Body of pancreas (tissue), 4 donors: Measurements from ENCODE around the gene CNTNAP1. TPM values are rescaled to one million over a fixed set of nuclear protein-coding genes. Genes with fewer than 3 reads are reported as not detected.

Experiments used
- ATAC-seq: fragments of 150-250 bp; one replicate; pipeline ENCODE4 v1.9.1; 2016
- DNase-seq, 4 donors: peaks; one replicate each; pipeline ENCODE4 v3.0.0-alpha.2; 2019
- H3K27ac ChIP-seq, 4 donors: fragments of 200-600 bp; sonication (generic); 1 replicate in 3 of 4; 2 replicates in 1 of 4; pipeline versions ENCODE4 v1.5.1 to v1.6.1; 2016 to 2019; ENCODE audit warnings: mild to moderate bottlenecking in 1 of 4, mixed read lengths in 1 of 4, moderate library complexity in 1 of 4
- H3K27me3 ChIP-seq, 2 donors: fragments of 200-600 bp; sonication (generic); one replicate each; pipeline ENCODE4 v1.6.0; 2016; ENCODE audit warnings: mild to moderate bottlenecking in 1 of 2
- H3K36me3 ChIP-seq, 2 donors: fragments of 200-600 bp; sonication (generic); replicated peaks in 1 of 2; 2 replicates each; pipeline ENCODE4 v1.5.1; 2016; ENCODE audit warnings: low read depth in 2 of 2; ENCODE audit not compliant: insufficient read depth in 1 of 2
- H3K4me1 ChIP-seq: fragments of 200-600 bp; sonication (generic); one replicate; pipeline ENCODE4 v1.6.0; 2016
- H3K4me3 ChIP-seq, 2 donors: fragments of 200-600 bp; sonication (generic); 1 replicate in 1 of 2; 2 replicates in 1 of 2; pipeline ENCODE4 v1.5.1; 2016 to 2019
- H3K9me3 ChIP-seq, 3 donors: fragments of 200-600 bp; sonication (generic); 1 replicate in 2 of 3; 2 replicates in 1 of 3; pipeline ENCODE4 v1.5.1; 2016
- CTCF ChIP-seq, 7 experiments: fragments of 450-650 bp in 4 of 7; fragments of 200-600 bp in 3 of 7; sonication (generic) in 3 of 7; IDR thresholded peaks; one replicate each; pipeline ENCODE4 v1.5.1; 2016 to 2019; ENCODE audit warnings: antibody characterized with exemption in 7 of 7
- POLR2A ChIP-seq, 3 donors: fragments of 450-650 bp; IDR thresholded peaks; one replicate each; pipeline ENCODE4 v1.6.1; 2016; ENCODE audit warnings: antibody characterized with exemption in 3 of 3, mild to moderate bottlenecking in 2 of 3
- WGBS, 2 donors: methylation state at CpG; one replicate each; pipeline ENCODE4 v1.1.5; 2017; 5-methylcytosine and 5-hydroxymethylcytosine counted together
- intact Hi-C: fragments of 100-400 bp; cut with DNase I; formaldehyde crosslinking; loops from one replicate; pipeline ENCODE4 v1.15.1; 2023
- total RNA-seq, 2 donors: library from RNA; depleted of rRNA; stranded (reverse); fragments of >200 nt; gene quantifications; one replicate each; pipeline ENCODE4 v1.1.0, GENCODE V29; 2016

Gene CNTNAP1
- total RNA-seq, 2 donors from 2014 or later, result 4.9 to 6.7 TPM

GRCh38 chr17:42673885-42674754 is 8.2 kb upstream of the CNTNAP1 start:
- Histone ChIP-seq H3K27me3 (no peaks in the 10 kb centered on the region), H3K27ac (peak overlapping the region; percentile 91 to 97 (median 93)), H3K36me3 (peaks cover 7 to 13% of the 10 kb centered on the region in 2 donors), H3K9me3 (no peaks in the 10 kb centered on the region), H3K4me1 (peaks cover 66% of the 10 kb centered on the region), H3K4me3 (peak overlapping the region; percentile 23 to 98)
- ATAC-seq, result no peak
- 35 to 46% methylated on average over 11 to 32 of the region's 32 CpGs for WGBS, 2 donors
- TF ChIP-seq POLR2A (IDR thresholded peaks at IDR 0.05) (no peak), CTCF (IDR thresholded peaks at IDR 0.05) (peak in 4 of 7 experiments; percentile 14 to 29 (median 21))
- DNase-seq, result peak in 3 of 4 donors; percentile 53 to 62 (median 54)
- intact Hi-C loops, result loop anchor here (5.0 kb wide), 1 partner anchor 62 kb away; no protein-coding TSS in a partner anchor

- H3K4me1 ChIP-seq, result peaks cover 66% of the 10 kb centered on the region
- H3K27me3 ChIP-seq, result no peaks in the 10 kb centered on the region
- peak overlapping the region; percentile 97 to 98 for H3K4me3 ChIP-seq
- peaks cover 7 to 9% of the 10 kb centered on the region in 2 donors for H3K36me3 ChIP-seq
- DNase-seq, result peak; percentile 75 to 86 (median 82)
- H3K27ac ChIP-seq, result peak overlapping the region; percentile 91 to 97 (median 93)
- TF ChIP-seq POLR2A (IDR thresholded peaks at IDR 0.05), result peak in 1 of 3 donors; percentile 14
- no peak for TF ChIP-seq CTCF (IDR thresholded peaks at IDR 0.05)
- 11 to 13% methylated on average over 6 to 9 of the region's 9 CpGs for WGBS, 2 donors
- intact Hi-C loops, result loop anchor here (5.0 kb wide), 1 partner anchor 63 kb away; no protein-coding TSS in a partner anchor
- no peaks in the 10 kb centered on the region for H3K9me3 ChIP-seq
- ATAC-seq, result no peak
These were observed 7.5 kb upstream of the CNTNAP1 start for GRCh38 chr17:42674755-42675347.

GRCh38 chr17:42675348-42675964 is 6.9 kb upstream of the CNTNAP1 start:
- TF ChIP-seq POLR2A (IDR thresholded peaks at IDR 0.05) (peak in 1 of 3 donors; percentile 23), CTCF (IDR thresholded peaks at IDR 0.05) (peak in 2 of 7 experiments; percentile 9 to 25)
- intact Hi-C loops, result no loop called here
- peak; percentile 8 for ATAC-seq
- peak; percentile 76 to 86 (median 79) for DNase-seq
- no peaks in the 10 kb centered on the region for H3K9me3 ChIP-seq
- 0 to 3% methylated on average over 9 to 27 of the region's 27 CpGs for whole genome bisulfite sequencing, 2 donors
- peak overlapping the region; percentile 97 to 98 for H3K4me3 ChIP-seq
- peak overlapping the region; percentile 91 to 97 (median 93) for H3K27ac ChIP-seq
- H3K4me1 ChIP-seq, result peaks cover 72% of the 10 kb centered on the region
- H3K27me3 ChIP-seq, result no peaks in the 10 kb centered on the region
- peaks cover 7% of the 10 kb centered on the region in 2 donors for H3K36me3 ChIP-seq

GRCh38 chr17:42675965-42676423 is 6.3 kb upstream of the CNTNAP1 start:
- WGBS, 2 donors, result 0 to 1% methylated on average over 6 to 43 of the region's 43 CpGs
- Histone ChIP-seq H3K36me3 (peaks cover 5 to 7% of the 10 kb centered on the region in 2 donors), H3K4me1 (peaks cover 71% of the 10 kb centered on the region), H3K27ac (peak overlapping the region; percentile 91 to 97 (median 93)), H3K4me3 (peak overlapping the region; percentile 97 to 98), H3K27me3 (no peaks in the 10 kb centered on the region), H3K9me3 (no peaks in the 10 kb centered on the region)
- DNase-seq (peak; percentile 66 to 76 (median 69)), ATAC-seq (peak; percentile 5)
- TF ChIP-seq POLR2A (IDR thresholded peaks at IDR 0.05), result peak in 2 of 3 donors; percentile 33 to 38
- TF ChIP-seq CTCF (IDR thresholded peaks at IDR 0.05), result peak in 1 of 7 experiments; percentile 16
- intact Hi-C loops, result no loop called here
